GM23338 (cell line): ENCODE measurements around the gene KISS1. TPM values are rescaled to one million over a fixed set of nuclear protein-coding genes. Genes with fewer than 3 reads are reported as not detected.

Experiments
- ATAC-seq: fragments of 200-7000 bp; cut with Tn5 transposase; 3 replicates; pipeline ENCODE4 v1.9.1; 2020
- DNase-seq: peaks from one replicate; pipeline ENCODE4 v3.0.0-alpha.2; 2015; ENCODE audit warnings: low spot score
- H2AFZ ChIP-seq: fragments of 200-600 bp; sonication (generic); 2 replicates; pipeline ENCODE4 v1.8.0; 2016; ENCODE audit warnings: antibody characterized with exemption, mild to moderate bottlenecking, moderate library complexity
- H3F3A ChIP-seq: fragments of 200-600 bp; sonication (generic); replicated peaks from 2 replicates; pipeline ENCODE4 v1.8.0; 2017; ENCODE audit warnings: antibody characterized with exemption, mixed run types, low read depth
- H3K27ac ChIP-seq: fragments of 200-600 bp; sonication (generic); 2 replicates; pipeline ENCODE4 v1.6.1; 2016; ENCODE audit warnings: low read depth
- H3K27me3 ChIP-seq: fragments of 200-600 bp; sonication (generic); 2 replicates; pipeline ENCODE4 v1.8.0; 2016; ENCODE audit warnings: mild to moderate bottlenecking, mixed run types, moderate library complexity; ENCODE audit not compliant: insufficient read depth
- H3K36me3 ChIP-seq: fragments of 200-600 bp; sonication (generic); 2 replicates; pipeline ENCODE4 v1.8.0; 2016; ENCODE audit warnings: mild to moderate bottlenecking; ENCODE audit not compliant: insufficient read depth
- H3K4me1 ChIP-seq: fragments of 200-600 bp; sonication (generic); 2 replicates; pipeline ENCODE4 v1.8.0; 2016; ENCODE audit warnings: mild to moderate bottlenecking, moderate library complexity; ENCODE audit not compliant: insufficient read depth
- H3K4me2 ChIP-seq: fragments of 200-600 bp; sonication (generic); 2 replicates; pipeline ENCODE4 v1.7.1; 2017; ENCODE audit warnings: mixed run types
- H3K4me3 ChIP-seq: fragments of 200-600 bp; sonication (generic); 2 replicates; pipeline ENCODE4 v1.6.1; 2016; ENCODE audit warnings: mixed run types
- H3K79me2 ChIP-seq: fragments of 200-600 bp; sonication (generic); replicated peaks from 2 replicates; pipeline ENCODE4 v1.8.0; 2017; ENCODE audit warnings: mild to moderate bottlenecking; ENCODE audit not compliant: insufficient read depth
- H3K9me2 ChIP-seq: fragments of 200-600 bp; sonication (generic); 2 replicates; pipeline ENCODE4 v1.8.0; 2017; ENCODE audit not compliant: insufficient read depth
- H4K20me1 ChIP-seq: fragments of 200-600 bp; sonication (generic); replicated peaks from 2 replicates; pipeline ENCODE4 v1.8.0; 2017; ENCODE audit warnings: mild to moderate bottlenecking; ENCODE audit not compliant: insufficient read depth
- H3K27ac Mint-ChIP-seq: 2 replicates; pipeline ENCODE4 v1.8.0; 2020; ENCODE audit warnings: inconsistent platforms, mild to moderate bottlenecking, moderate library complexity, mixed read lengths
- H3K27me3 Mint-ChIP-seq: 3 replicates; pipeline ENCODE4 v1.8.0; 2022; ENCODE audit warnings: low read depth, mild to moderate bottlenecking, moderate library complexity, mixed read lengths, inconsistent platforms; ENCODE audit not compliant: insufficient read depth, poor library complexity
- H3K36me3 Mint-ChIP-seq: 3 replicates; pipeline ENCODE4 v1.8.0; 2021; ENCODE audit warnings: low read depth, mild to moderate bottlenecking, inconsistent platforms, moderate library complexity, mixed read lengths
- H3K4me1 Mint-ChIP-seq: 3 replicates; pipeline ENCODE4 v1.8.0; 2020; ENCODE audit warnings: mild to moderate bottlenecking, inconsistent platforms, mixed read lengths
- H3K4me3 Mint-ChIP-seq: 3 replicates; pipeline ENCODE4 v1.8.0; 2021; ENCODE audit warnings: moderate library complexity, mild to moderate bottlenecking, inconsistent platforms, mixed read lengths
- H3K9me3 Mint-ChIP-seq: 3 replicates; pipeline ENCODE4 v1.8.0; 2020; ENCODE audit warnings: moderate library complexity, mild to moderate bottlenecking, inconsistent platforms, mixed read lengths
- CREB1 ChIP-seq: fragments of 250-450 bp; sonication (Bioruptor Pico); IDR thresholded peaks from 2 replicates; pipeline ENCODE4 v1.5.0; 2020; ENCODE audit warnings: low read depth, mild to moderate bottlenecking, moderate library complexity
- EZH2 ChIP-seq: fragments of 200-600 bp; sonication (generic); IDR thresholded peaks from one replicate; pipeline ENCODE4 v1.8.0; 2017; ENCODE audit warnings: antibody characterized with exemption, mild to moderate bottlenecking, low read depth; ENCODE audit not compliant: unreplicated experiment
- EZH2phosphoT487 ChIP-seq: fragments of 200-600 bp; sonication (generic); IDR thresholded peaks from one replicate; pipeline ENCODE4 v1.8.1; 2018; ENCODE audit warnings: antibody characterized with exemption; ENCODE audit not compliant: unreplicated experiment
- JUNB ChIP-seq: IDR thresholded peaks from one replicate; pipeline ENCODE4 v1.6.1; 2016; ENCODE audit warnings: antibody characterized with exemption; ENCODE audit not compliant: unreplicated experiment
- NANOG ChIP-seq: IDR thresholded peaks from 2 replicates; pipeline ENCODE4 v1.6.1; 2016; ENCODE audit warnings: antibody characterized with exemption, borderline replicate concordance
- POLR2AphosphoS5 ChIP-seq: IDR thresholded peaks from 2 replicates; pipeline ENCODE4 v1.6.1; 2016; ENCODE audit warnings: antibody characterized with exemption, low read depth
- STAT1 ChIP-seq: IDR thresholded peaks from one replicate; pipeline ENCODE4 v1.6.1; 2016; ENCODE audit warnings: antibody characterized with exemption; ENCODE audit not compliant: unreplicated experiment
- ZNF114 ChIP-seq: fragments of 250-450 bp; sonication (Bioruptor Pico); IDR thresholded peaks from 2 replicates; pipeline ENCODE4 v1.5.0; 2020; ENCODE audit warnings: mild to moderate bottlenecking, moderate library complexity
- ZNF331 ChIP-seq: fragments of 250-450 bp; sonication (Bioruptor Pico); IDR thresholded peaks from 2 replicates; pipeline ENCODE4 v1.5.0; 2020; ENCODE audit warnings: low read depth, mild to moderate bottlenecking, moderate library complexity
- polyA plus RNA-seq: library from polyadenylated mRNA; unstranded; fragments of >200 nt; fragmentation: Nextera tagmentation; extraction: Ambion mirVana; gene quantifications from 2 replicates; pipeline ENCODE4 v1.2.1, GENCODE V29; 2016
- total RNA-seq: library from RNA; depleted of rRNA; stranded (reverse); fragments of >200 nt; shearing (Covaris generic); gene quantifications from 2 replicates; pipeline ENCODE4 v1.2.3, GENCODE V29; 2014
- TF ChIP-seq, protein P1 (sequence below): IDR thresholded peaks from one replicate; pipeline ENCODE4 v1.6.1; 2018; ENCODE audit warnings: antibody characterized with exemption; ENCODE audit not compliant: unreplicated experiment
- TF ChIP-seq, protein P2 (sequence below): IDR thresholded peaks from 2 replicates; pipeline ENCODE4 v1.6.1; 2016; ENCODE audit warnings: antibody characterized with exemption
- TF ChIP-seq, protein P3 (sequence below): fragments of 250-450 bp; sonication (Bioruptor Pico); IDR thresholded peaks from 2 replicates; pipeline ENCODE4 v1.5.0; 2020; ENCODE audit warnings: mild to moderate bottlenecking, moderate library complexity
- TF ChIP-seq, protein P4 (sequence below), 2 experiments: fragments of 200-600 bp in 1 of 2; sonication (generic) in 1 of 2; conservative IDR thresholded peaks; 2 replicates each; pipeline versions ENCODE4 v1.5.1 to v1.6.1; 2016 to 2017; ENCODE audit warnings: antibody characterized with exemption in 2 of 2, low read depth in 2 of 2, mild to moderate bottlenecking in 2 of 2, moderate library complexity in 1 of 2

KISS1 gene
- total and polyA plus RNA-seq, 2 experiments from 2014 or later, result not detected

DNA sequence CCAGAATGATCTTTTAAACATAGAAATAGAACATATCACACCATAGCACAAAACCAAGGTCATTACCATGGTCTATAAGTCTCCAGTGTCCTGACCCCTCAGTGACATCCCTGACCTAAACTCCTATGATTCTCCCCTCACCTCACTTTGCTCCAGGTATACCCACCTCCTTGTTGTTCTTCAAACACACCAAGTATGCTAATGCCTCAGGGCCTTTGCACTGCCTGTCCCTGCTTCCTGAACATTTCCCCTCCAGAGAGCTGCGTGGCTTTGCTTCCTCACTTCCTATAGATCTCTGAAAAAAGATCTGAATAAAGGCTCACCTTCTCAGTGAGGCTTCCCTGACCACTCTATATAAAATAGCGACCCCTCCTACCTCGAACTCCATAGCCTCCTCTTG is 16.4 kb upstream of the KISS1 start:
- TF ChIP-seq, protein P1, sequence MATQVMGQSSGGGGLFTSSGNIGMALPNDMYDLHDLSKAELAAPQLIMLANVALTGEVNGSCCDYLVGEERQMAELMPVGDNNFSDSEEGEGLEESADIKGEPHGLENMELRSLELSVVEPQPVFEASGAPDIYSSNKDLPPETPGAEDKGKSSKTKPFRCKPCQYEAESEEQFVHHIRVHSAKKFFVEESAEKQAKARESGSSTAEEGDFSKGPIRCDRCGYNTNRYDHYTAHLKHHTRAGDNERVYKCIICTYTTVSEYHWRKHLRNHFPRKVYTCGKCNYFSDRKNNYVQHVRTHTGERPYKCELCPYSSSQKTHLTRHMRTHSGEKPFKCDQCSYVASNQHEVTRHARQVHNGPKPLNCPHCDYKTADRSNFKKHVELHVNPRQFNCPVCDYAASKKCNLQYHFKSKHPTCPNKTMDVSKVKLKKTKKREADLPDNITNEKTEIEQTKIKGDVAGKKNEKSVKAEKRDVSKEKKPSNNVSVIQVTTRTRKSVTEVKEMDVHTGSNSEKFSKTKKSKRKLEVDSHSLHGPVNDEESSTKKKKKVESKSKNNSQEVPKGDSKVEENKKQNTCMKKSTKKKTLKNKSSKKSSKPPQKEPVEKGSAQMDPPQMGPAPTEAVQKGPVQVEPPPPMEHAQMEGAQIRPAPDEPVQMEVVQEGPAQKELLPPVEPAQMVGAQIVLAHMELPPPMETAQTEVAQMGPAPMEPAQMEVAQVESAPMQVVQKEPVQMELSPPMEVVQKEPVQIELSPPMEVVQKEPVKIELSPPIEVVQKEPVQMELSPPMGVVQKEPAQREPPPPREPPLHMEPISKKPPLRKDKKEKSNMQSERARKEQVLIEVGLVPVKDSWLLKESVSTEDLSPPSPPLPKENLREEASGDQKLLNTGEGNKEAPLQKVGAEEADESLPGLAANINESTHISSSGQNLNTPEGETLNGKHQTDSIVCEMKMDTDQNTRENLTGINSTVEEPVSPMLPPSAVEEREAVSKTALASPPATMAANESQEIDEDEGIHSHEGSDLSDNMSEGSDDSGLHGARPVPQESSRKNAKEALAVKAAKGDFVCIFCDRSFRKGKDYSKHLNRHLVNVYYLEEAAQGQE, result no peak
- TF ChIP-seq CREB1 (CRISPR knock-in tag) (no peak), JUNB (no peak), STAT1 (no peak), POLR2AphosphoS5 (no peak), NANOG (no peak), ZNF114 (CRISPR knock-in tag) (no peak), ZNF331 (CRISPR knock-in tag) (no peak), EZH2phosphoT487 (no peak), EZH2 (no peak)
- TF ChIP-seq, protein P2, sequence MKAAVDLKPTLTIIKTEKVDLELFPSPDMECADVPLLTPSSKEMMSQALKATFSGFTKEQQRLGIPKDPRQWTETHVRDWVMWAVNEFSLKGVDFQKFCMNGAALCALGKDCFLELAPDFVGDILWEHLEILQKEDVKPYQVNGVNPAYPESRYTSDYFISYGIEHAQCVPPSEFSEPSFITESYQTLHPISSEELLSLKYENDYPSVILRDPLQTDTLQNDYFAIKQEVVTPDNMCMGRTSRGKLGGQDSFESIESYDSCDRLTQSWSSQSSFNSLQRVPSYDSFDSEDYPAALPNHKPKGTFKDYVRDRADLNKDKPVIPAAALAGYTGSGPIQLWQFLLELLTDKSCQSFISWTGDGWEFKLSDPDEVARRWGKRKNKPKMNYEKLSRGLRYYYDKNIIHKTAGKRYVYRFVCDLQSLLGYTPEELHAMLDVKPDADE, result no peak
- TF ChIP-seq, protein P3, sequence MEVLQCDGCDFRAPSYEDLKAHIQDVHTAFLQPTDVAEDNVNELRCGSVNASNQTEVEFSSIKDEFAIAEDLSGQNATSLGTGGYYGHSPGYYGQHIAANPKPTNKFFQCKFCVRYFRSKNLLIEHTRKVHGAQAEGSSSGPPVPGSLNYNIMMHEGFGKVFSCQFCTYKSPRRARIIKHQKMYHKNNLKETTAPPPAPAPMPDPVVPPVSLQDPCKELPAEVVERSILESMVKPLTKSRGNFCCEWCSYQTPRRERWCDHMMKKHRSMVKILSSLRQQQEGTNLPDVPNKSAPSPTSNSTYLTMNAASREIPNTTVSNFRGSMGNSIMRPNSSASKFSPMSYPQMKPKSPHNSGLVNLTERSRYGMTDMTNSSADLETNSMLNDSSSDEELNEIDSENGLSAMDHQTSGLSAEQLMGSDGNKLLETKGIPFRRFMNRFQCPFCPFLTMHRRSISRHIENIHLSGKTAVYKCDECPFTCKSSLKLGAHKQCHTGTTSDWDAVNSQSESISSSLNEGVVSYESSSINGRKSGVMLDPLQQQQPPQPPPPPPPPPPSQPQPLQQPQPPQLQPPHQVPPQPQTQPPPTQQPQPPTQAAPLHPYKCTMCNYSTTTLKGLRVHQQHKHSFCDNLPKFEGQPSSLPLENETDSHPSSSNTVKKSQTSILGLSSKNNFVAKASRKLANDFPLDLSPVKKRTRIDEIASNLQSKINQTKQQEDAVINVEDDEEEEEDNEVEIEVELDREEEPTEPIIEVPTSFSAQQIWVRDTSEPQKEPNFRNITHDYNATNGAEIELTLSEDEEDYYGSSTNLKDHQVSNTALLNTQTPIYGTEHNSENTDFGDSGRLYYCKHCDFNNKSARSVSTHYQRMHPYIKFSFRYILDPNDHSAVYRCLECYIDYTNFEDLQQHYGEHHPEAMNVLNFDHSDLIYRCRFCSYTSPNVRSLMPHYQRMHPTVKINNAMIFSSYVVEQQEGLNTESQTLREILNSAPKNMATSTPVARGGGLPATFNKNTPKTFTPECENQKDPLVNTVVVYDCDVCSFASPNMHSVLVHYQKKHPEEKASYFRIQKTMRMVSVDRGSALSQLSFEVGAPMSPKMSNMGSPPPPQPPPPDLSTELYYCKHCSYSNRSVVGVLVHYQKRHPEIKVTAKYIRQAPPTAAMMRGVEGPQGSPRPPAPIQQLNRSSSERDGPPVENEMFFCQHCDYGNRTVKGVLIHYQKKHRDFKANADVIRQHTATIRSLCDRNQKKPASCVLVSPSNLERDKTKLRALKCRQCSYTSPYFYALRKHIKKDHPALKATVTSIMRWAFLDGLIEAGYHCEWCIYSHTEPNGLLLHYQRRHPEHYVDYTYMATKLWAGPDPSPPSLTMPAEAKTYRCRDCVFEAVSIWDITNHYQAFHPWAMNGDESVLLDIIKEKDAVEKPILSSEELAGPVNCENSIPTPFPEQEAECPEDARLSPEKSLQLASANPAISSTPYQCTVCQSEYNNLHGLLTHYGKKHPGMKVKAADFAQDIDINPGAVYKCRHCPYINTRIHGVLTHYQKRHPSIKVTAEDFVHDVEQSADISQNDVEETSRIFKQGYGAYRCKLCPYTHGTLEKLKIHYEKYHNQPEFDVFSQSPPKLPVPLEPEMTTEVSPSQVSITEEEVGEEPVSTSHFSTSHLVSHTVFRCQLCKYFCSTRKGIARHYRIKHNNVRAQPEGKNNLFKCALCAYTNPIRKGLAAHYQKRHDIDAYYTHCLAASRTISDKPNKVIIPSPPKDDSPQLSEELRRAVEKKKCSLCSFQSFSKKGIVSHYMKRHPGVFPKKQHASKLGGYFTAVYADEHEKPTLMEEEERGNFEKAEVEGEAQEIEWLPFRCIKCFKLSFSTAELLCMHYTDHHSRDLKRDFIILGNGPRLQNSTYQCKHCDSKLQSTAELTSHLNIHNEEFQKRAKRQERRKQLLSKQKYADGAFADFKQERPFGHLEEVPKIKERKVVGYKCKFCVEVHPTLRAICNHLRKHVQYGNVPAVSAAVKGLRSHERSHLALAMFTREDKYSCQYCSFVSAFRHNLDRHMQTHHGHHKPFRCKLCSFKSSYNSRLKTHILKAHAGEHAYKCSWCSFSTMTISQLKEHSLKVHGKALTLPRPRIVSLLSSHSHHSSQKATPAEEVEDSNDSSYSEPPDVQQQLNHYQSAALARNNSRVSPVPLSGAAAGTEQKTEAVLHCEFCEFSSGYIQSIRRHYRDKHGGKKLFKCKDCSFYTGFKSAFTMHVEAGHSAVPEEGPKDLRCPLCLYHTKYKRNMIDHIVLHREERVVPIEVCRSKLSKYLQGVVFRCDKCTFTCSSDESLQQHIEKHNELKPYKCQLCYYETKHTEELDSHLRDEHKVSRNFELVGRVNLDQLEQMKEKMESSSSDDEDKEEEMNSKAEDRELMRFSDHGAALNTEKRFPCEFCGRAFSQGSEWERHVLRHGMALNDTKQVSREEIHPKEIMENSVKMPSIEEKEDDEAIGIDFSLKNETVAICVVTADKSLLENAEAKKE (CRISPR knock-in tag), result no peak
- TF ChIP-seq, protein P4, sequence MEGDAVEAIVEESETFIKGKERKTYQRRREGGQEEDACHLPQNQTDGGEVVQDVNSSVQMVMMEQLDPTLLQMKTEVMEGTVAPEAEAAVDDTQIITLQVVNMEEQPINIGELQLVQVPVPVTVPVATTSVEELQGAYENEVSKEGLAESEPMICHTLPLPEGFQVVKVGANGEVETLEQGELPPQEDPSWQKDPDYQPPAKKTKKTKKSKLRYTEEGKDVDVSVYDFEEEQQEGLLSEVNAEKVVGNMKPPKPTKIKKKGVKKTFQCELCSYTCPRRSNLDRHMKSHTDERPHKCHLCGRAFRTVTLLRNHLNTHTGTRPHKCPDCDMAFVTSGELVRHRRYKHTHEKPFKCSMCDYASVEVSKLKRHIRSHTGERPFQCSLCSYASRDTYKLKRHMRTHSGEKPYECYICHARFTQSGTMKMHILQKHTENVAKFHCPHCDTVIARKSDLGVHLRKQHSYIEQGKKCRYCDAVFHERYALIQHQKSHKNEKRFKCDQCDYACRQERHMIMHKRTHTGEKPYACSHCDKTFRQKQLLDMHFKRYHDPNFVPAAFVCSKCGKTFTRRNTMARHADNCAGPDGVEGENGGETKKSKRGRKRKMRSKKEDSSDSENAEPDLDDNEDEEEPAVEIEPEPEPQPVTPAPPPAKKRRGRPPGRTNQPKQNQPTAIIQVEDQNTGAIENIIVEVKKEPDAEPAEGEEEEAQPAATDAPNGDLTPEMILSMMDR (conservative IDR thresholded peaks at IDR 0.05; ENCODE audit: low read depth in 2 of 2), result no peak
- H3K27me3 ChIP-seq, result no peaks in the 10 kb centered on the region
- H3K4me3 Mint-ChIP-seq, result no peak overlapping the region
- no peaks in the 10 kb centered on the region; the same call in 1 of the 2 replicates for H4K20me1 ChIP-seq
- H3K4me1 ChIP-seq, result peaks cover 8% of the 10 kb centered on the region; the same call in 1 of the 2 replicates
- no peaks in the 10 kb centered on the region for H3K36me3 Mint-ChIP-seq
- DNase-seq (no peak), ATAC-seq (no peak)
- no peak overlapping the region for H3K27ac ChIP-seq
- no peaks in the 10 kb centered on the region for H3K79me2 ChIP-seq
- no peaks in the 10 kb centered on the region; the same call in 1 of the 2 replicates for H3F3A ChIP-seq
- peak overlapping the region; percentile 74 for H3K4me2 ChIP-seq
- no peaks in the 10 kb centered on the region for H3K9me2 ChIP-seq
- H2AFZ ChIP-seq, result no peak overlapping the region
- no peak overlapping the region for H3K27ac Mint-ChIP-seq
- peaks cover 4% of the 10 kb centered on the region for H3K4me1 Mint-ChIP-seq
- H3K4me3 ChIP-seq, result no peak overlapping the region; the same call in 1 of the 2 replicates
- no peaks in the 10 kb centered on the region for H3K9me3 Mint-ChIP-seq
- no peaks in the 10 kb centered on the region for H3K27me3 Mint-ChIP-seq
- H3K36me3 ChIP-seq, result no peaks in the 10 kb centered on the region
